ENCODE results near the gene CYP8B1.

- TF ChIP-seq CTCF (tag by site-specific recombination; IDR thresholded peaks at IDR 0.05) (no peak), REST (tag by site-specific recombination; IDR thresholded peaks at IDR 0.05) (no peak), SP2 (tag by site-specific recombination; IDR thresholded peaks at IDR 0.05) (no peak)
Measured at GRCh38 chr3:42900226-42901072, 24.8 kb upstream of the CYP8B1 start.
